ENCODE measurements around the gene TRAPPC3. TPM values are rescaled to one million over a fixed set of nuclear protein-coding genes. Genes with fewer than 3 reads are reported as not detected.

TRAPPC3 gene
- total RNA-seq, 1 experiment from 2014 or later, result 119 TPM

DNA sequence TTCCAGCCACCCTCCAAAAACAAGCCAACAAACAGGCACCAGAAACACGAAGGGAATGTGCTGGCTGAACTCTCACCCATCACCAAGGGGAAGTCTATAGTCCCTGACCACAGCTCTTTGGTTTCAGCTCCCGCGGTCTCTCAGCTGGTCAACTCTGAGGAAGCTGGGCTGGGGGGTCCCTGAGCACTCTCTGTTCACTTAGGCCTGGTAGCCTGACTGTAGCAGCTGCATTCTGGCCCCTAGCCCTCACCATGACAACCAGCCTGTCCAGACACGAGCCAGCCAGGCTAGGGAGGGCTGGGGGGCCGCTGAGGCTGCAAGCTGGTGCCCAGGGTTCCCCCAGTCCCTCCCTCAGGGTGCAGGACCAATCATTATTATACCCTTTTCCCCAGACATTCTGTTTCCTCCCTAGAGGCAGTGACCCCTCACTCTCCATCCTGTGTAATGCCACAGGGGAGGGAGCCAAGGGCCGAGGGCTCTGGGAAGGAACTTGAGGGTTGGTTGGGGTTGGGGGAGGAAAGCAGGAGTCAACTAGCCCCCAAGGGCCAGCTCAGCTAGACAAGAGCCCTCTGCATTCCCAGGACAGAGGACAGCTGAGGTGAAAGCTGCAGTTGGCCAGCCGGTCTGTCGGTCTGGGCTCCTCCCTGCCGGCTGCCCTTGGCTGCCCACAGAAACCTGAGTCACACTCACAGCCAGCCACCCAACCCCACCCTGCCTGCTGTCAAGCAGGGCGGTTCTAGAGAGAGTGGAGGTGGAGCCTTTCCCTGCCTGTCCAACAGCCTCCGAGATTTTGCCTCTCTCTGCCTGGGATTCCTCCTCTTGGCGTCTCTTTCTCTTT lies 1.2 kb upstream of the TRAPPC3 start:
- TF ChIP-seq EZH2phosphoT487 (IDR thresholded peaks at IDR 0.05; ENCODE audit: borderline replicate concordance, low read length) (no peak), EZH2 (IDR thresholded peaks at IDR 0.05; ENCODE audit: low read length, unreplicated experiment) (no peak)
- TF ChIP-seq, protein P1, sequence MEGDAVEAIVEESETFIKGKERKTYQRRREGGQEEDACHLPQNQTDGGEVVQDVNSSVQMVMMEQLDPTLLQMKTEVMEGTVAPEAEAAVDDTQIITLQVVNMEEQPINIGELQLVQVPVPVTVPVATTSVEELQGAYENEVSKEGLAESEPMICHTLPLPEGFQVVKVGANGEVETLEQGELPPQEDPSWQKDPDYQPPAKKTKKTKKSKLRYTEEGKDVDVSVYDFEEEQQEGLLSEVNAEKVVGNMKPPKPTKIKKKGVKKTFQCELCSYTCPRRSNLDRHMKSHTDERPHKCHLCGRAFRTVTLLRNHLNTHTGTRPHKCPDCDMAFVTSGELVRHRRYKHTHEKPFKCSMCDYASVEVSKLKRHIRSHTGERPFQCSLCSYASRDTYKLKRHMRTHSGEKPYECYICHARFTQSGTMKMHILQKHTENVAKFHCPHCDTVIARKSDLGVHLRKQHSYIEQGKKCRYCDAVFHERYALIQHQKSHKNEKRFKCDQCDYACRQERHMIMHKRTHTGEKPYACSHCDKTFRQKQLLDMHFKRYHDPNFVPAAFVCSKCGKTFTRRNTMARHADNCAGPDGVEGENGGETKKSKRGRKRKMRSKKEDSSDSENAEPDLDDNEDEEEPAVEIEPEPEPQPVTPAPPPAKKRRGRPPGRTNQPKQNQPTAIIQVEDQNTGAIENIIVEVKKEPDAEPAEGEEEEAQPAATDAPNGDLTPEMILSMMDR (conservative IDR thresholded peaks at IDR 0.05; ENCODE audit: low read depth, low read length), result no peak
- H2AFZ ChIP-seq (ENCODE audit: low read length), result peak overlapping the region; percentile 49; the same call in 1 of the 2 replicates

DNA sequence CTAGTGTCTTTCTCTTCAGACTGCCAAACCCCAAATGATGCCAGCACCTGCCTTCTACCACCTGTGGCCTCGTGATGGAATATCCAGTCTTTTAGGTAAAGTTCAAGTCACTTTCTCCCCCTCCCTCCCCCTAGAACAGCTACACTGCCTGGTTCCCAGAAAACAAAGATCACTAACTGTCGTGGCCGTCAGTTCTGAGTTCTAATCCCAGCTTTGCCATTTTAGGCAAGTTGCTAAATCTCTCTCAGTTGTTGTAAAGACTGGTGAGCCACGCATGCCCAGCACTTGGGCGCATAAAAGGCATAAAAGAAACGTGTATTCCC lies 648 bp upstream of the TRAPPC3 start:
- intact Hi-C loops (cut with micrococcal nuclease), result loop anchor here (1.0 to 5.0 kb wide), 6 partner anchors 11 to 135 kb away; partner anchors contain the start of gene THRAP3
- POLR2A ChIA-PET (ENCODE audit: unreplicated experiment), result interaction anchor here (0.5 to 1.0 kb wide), 6 partner anchors 10 to 150 kb away, joined by 3 to 14 read pairs (median 3); no protein-coding TSS in a partner anchor
- DNase-seq (no peak), ATAC-seq (no peak)
- Histone ChIP-seq H3K4me2 (ENCODE audit: low read length) (peak overlapping the region; percentile 81), H2AFZ (ENCODE audit: low read length) (no peak overlapping the region), H3K9ac (ENCODE audit: low read length) (peak overlapping the region; percentile 81), H3K4me1 (ENCODE audit: insufficient read depth, low read length) (peaks cover 29% of the 10 kb centered on the region), H3K79me2 (ENCODE audit: low read length) (peaks cover 39% of the 10 kb centered on the region), H4K20me1 (ENCODE audit: low read length) (0 out of 2 replicates have a peak, but pooled peaks cover 7% of the 10 kb centered on the region), H3F3A (ENCODE audit: low read length, unreplicated experiment) (no peaks in the 10 kb centered on the region), H3K27ac (ENCODE audit: low read length) (peak overlapping the region; percentile 96), H3K27me3 (ENCODE audit: low read length) (no peaks in the 10 kb centered on the region), H3K4me3 (ENCODE audit: low read length) (peak overlapping the region; percentile 45; the same call in 1 of the 2 replicates), H3K9me3 (ENCODE audit: low read length) (no peaks in the 10 kb centered on the region), H3K36me3 (ENCODE audit: low read depth, low read length) (0 out of 2 replicates have a peak, but pooled peaks cover 4% of the 10 kb centered on the region), H3K9me2 (replicated peaks; ENCODE audit: low read length) (no peaks in the 10 kb centered on the region)
- BruUV-seq (replicated peaks), result TSS peak; percentile 87
- CTCF ChIA-PET, result interaction anchor here (0.6 to 1.8 kb wide), 10 partner anchors 12 to 193 kb away, joined by 3 to 31 read pairs (median 4); partner anchors contain the start of genes SH3D21 and THRAP3
- TF ChIP-seq, protein P1 (conservative IDR thresholded peaks at IDR 0.05; ENCODE audit: low read depth, low read length), result no peak
- no peak for TF ChIP-seq EZH2phosphoT487 (IDR thresholded peaks at IDR 0.05; ENCODE audit: borderline replicate concordance, low read length)
- no peak for TF ChIP-seq EZH2 (IDR thresholded peaks at IDR 0.05; ENCODE audit: low read length, unreplicated experiment)

More for the DNA sequence above, 1.2 kb upstream of the TRAPPC3 start:
- ChIA-PET CTCF (interaction anchor here (0.6 to 1.8 kb wide), 9 partner anchors 12 to 192 kb away, joined by 3 to 31 read pairs (median 5); partner anchors contain the start of genes SH3D21 and THRAP3), POLR2A (ENCODE audit: unreplicated experiment) (interaction anchor here (0.5 to 1.0 kb wide), 5 partner anchors 22 to 149 kb away, joined by 3 to 14 read pairs (median 3); no protein-coding TSS in a partner anchor)
- Histone ChIP-seq H3K4me2 (ENCODE audit: low read length) (peak overlapping the region; percentile 81), H3F3A (ENCODE audit: low read length, unreplicated experiment) (no peaks in the 10 kb centered on the region), H4K20me1 (ENCODE audit: low read length) (0 out of 2 replicates have a peak, but pooled peaks cover 7% of the 10 kb centered on the region), H3K9me3 (ENCODE audit: low read length) (no peaks in the 10 kb centered on the region), H3K4me1 (ENCODE audit: insufficient read depth, low read length) (peaks cover 34% of the 10 kb centered on the region), H3K9ac (ENCODE audit: low read length) (peak overlapping the region; percentile 81), H3K36me3 (ENCODE audit: low read depth, low read length) (0 out of 2 replicates have a peak, but pooled peaks cover 4% of the 10 kb centered on the region), H3K79me2 (ENCODE audit: low read length) (peaks cover 33% of the 10 kb centered on the region), H3K27ac (ENCODE audit: low read length) (peak overlapping the region; percentile 96), H3K4me3 (ENCODE audit: low read length) (peak overlapping the region; percentile 45), H3K27me3 (ENCODE audit: low read length) (no peaks in the 10 kb centered on the region), H3K9me2 (replicated peaks; ENCODE audit: low read length) (no peaks in the 10 kb centered on the region)
- intact Hi-C loops (cut with micrococcal nuclease), result no loop called here
- DNase-seq, result peak; percentile 95
- BruUV-seq (replicated peaks), result no TSS peak
- ATAC-seq, result peak; percentile 77
